Gastroesophageal sphincter (tissue), 3 donors: ENCODE results near the gene IGF2R.

Source experiments
- CTCF ChIP-seq, 4 experiments: fragments of 200-600 bp in 2 of 4; fragments of 450-650 bp in 2 of 4; sonication (generic) in 1 of 4; IDR thresholded peaks; one replicate each; pipeline ENCODE4 v1.5.1; 2017 to 2019; ENCODE audit warnings: antibody characterized with exemption in 4 of 4, mild to moderate bottlenecking in 2 of 4, moderate library complexity in 2 of 4
- EP300 ChIP-seq: sonication (generic); formaldehyde crosslinking; IDR thresholded peaks from one replicate; pipeline ENCODE4 v1.6.1; 2017; ENCODE audit warnings: antibody characterized with exemption, mild to moderate bottlenecking
- POLR2A ChIP-seq, 2 donors: fragments of 450-650 bp; IDR thresholded peaks; one replicate each; pipeline ENCODE4 v1.6.1; 2017; ENCODE audit warnings: antibody characterized with exemption in 2 of 2, mild to moderate bottlenecking in 2 of 2, moderate library complexity in 1 of 2
- POLR2AphosphoS5 ChIP-seq: sonication (generic); formaldehyde crosslinking; IDR thresholded peaks from one replicate; pipeline ENCODE4 v1.6.1; 2017; ENCODE audit warnings: antibody characterized with exemption

DNA sequence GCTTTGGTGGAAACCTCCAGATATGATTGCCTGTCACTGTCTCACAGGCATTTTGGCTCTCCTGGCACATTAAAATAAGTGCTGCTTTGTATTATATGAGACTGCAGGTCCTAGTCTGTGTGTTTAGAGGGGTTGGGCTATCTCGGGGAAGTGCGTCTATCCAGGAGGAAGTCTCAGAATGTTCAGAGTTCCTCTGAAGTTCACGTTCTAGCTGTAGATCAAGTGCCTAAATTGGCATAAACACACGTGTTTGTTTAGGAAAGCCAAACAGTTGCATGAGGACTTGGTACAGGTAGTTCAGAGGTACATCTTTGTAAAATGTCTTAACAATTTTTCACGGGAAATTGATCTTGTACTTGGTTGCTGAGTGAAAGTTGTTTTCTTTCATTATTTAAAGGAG is 116.3 kb downstream of the IGF2R start:
- no peak for TF ChIP-seq POLR2A (IDR thresholded peaks at IDR 0.05)
- no peak for TF ChIP-seq POLR2AphosphoS5
- no peak for TF ChIP-seq CTCF (IDR thresholded peaks at IDR 0.05)
- no peak for TF ChIP-seq EP300
